H1 (cell line): ENCODE data around the gene VAMP2. TPM values are rescaled to one million over a fixed set of nuclear protein-coding genes. Genes with fewer than 3 reads are reported as not detected.

ENCODE experiments used
- CHD2 ChIP-seq: IDR thresholded peaks from 2 replicates; pipeline ENCODE4 v1.6.1; 2012; ENCODE audit warnings: low read length, improper control_type of control experiment
- KDM1A ChIP-seq: fragments of 200-600, 300-600 bp; sonication (generic); IDR thresholded peaks from 2 replicates; pipeline ENCODE4 v1.7.1; 2016; ENCODE audit warnings: mild to moderate bottlenecking, low read length, borderline replicate concordance
- MAFK ChIP-seq: IDR thresholded peaks from 2 replicates; pipeline ENCODE4 v1.6.1; 2012; ENCODE audit warnings: low read depth, mild to moderate bottlenecking, improper control_type of control experiment, low read length
- polyA plus RNA-seq, 7 experiments: library from polyadenylated mRNA; depleted of rRNA in 3 of 7; stranded (reverse) in 5 of 7; unstranded in 2 of 7; fragments of >200 nt in 5 of 7; fragments of 200-250 nt in 2 of 7; gene quantifications; 1 replicate in 5 of 7; 2 replicates in 1 of 7; 4 replicates in 1 of 7; pipeline versions ENCODE4 v1.2.1 to v1.2.3, GENCODE V29; 2011 to 2013; ENCODE audit warnings: missing spikeins in 2 of 7, mixed read lengths in 2 of 7
- total RNA-seq: library from RNA; stranded (reverse); fragmentation: NEBNext Ultra II Directional; extraction: Animal tissue kit (Norgen Biotek cat#: 25700); gene quantifications from 2 replicates; pipeline ENCODE4 v1.2.1, GENCODE V29; 2021

The VAMP2 gene
- total and polyA plus RNA-seq, 2 of the 8 experiments (the other 6 are each of a cell fraction or from before 2014, with no cell fraction given) = 19.3 to 20.5 TPM

DNA sequence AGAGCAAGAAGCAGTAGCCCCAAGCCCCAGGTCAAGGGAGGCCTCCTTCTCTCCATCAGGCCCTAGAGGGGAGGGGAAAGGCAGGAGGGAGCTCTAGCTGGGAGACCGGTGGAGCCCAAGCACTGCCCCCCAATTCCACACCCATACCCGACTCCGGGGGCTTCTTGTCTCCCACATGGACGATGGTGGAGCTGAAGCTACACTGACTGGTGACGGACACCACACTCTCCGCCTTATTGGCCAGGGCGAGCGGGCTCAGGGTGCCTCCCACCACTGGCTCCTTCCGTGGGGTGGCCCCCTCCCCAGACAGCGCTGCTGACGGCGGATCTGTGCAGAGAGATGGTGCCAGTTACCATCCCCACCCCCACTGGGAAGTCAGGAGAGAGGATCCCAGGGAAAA, 16.9 kb downstream of the VAMP2 start (continued):
- no peak for TF ChIP-seq KDM1A
- TF ChIP-seq CHD2 = no peak
- no peak for TF ChIP-seq MAFK
